Measurements from ENCODE around the gene ACBD7. TPM values are rescaled to one million over a fixed set of nuclear protein-coding genes. Genes with fewer than 3 reads are reported as not detected.

The ACBD7 gene
- total RNA-seq, 2 experiments from 2014 or later, result 0.19 to 0.47 TPM

- DNase-seq (no peak), ATAC-seq (ENCODE audit: poor library complexity) (no peak)
- Histone ChIP-seq H3K4me1 (ENCODE audit: insufficient read depth, low read length) (no peaks in the 10 kb centered on the region), H3K4me3 (ENCODE audit: low read length) (no peak overlapping the region), H3K9me3 (ENCODE audit: control insufficient read depth in 1 of 2, insufficient read depth in 1 of 2, low read length in 2 of 2) (no peaks in the 10 kb centered on the region), H3K27me3 (ENCODE audit: control insufficient read depth in 1 of 2, insufficient read depth in 2 of 2, low read length in 2 of 2) (no peaks in the 10 kb centered on the region), H3K27ac (ENCODE audit: low read depth in 1 of 2, low read length in 2 of 2) (no peak overlapping the region), H3K36me3 (ENCODE audit: insufficient read depth, low read length) (no peaks in the 10 kb centered on the region)
- Mint-ChIP-seq H3K4me1 (ENCODE audit: low read depth) (no peaks in the 10 kb centered on the region), H3K27me3 (no peaks in the 10 kb centered on the region), H3K9me3 (no peaks in the 10 kb centered on the region), H3K36me3 (ENCODE audit: low read depth) (no peaks in the 10 kb centered on the region), H3K4me3 (no peak overlapping the region), H3K27ac (no peak overlapping the region)
- no peak for TF ChIP-seq CTCF (IDR thresholded peaks at IDR 0.05)
- CTCF ChIA-PET, result no interaction called here
- POLR2A ChIA-PET, result no interaction called here
- intact Hi-C loops (cut with DNase I, micrococcal nuclease), result no loop called here
Measured at GRCh38 chr10:15037691-15038090, 50.9 kb downstream of the ACBD7 start.

GRCh38 chr10:15035385-15036301 is 52.9 kb downstream of the ACBD7 start:
- H3K36me3 Mint-ChIP-seq (ENCODE audit: low read depth), result no peaks in the 10 kb centered on the region
- no peak overlapping the region for H3K27ac Mint-ChIP-seq
- ATAC-seq (ENCODE audit: poor library complexity) (no peak), DNase-seq (peak in 3 of 14 experiments; percentile 8 to 59 (median 54))
- Histone ChIP-seq H3K4me1 (ENCODE audit: insufficient read depth, low read length) (no peaks in the 10 kb centered on the region), H3K9me3 (ENCODE audit: control insufficient read depth in 1 of 2, insufficient read depth in 1 of 2, low read length in 2 of 2) (no peaks in the 10 kb centered on the region), H3K36me3 (ENCODE audit: insufficient read depth, low read length) (no peaks in the 10 kb centered on the region), H3K27ac (ENCODE audit: low read depth in 1 of 2, low read length in 2 of 2) (no peak overlapping the region), H3K4me3 (ENCODE audit: low read length) (no peak overlapping the region), H3K27me3 (ENCODE audit: control insufficient read depth in 1 of 2, insufficient read depth in 2 of 2, low read length in 2 of 2) (no peaks in the 10 kb centered on the region)
- ChIA-PET CTCF (no interaction called here), POLR2A (no interaction called here)
- H3K9me3 Mint-ChIP-seq, result no peaks in the 10 kb centered on the region
- no peak overlapping the region for H3K4me3 Mint-ChIP-seq
- no peaks in the 10 kb centered on the region for H3K4me1 Mint-ChIP-seq (ENCODE audit: low read depth)
- no peaks in the 10 kb centered on the region for H3K27me3 Mint-ChIP-seq
- no peak for TF ChIP-seq CTCF (IDR thresholded peaks at IDR 0.05)
- intact Hi-C loops (cut with DNase I, micrococcal nuclease), result no loop called here

- H3K4me3 ChIP-seq (ENCODE audit: low read length), result no peak overlapping the region
- H3K27me3 Mint-ChIP-seq, result no peaks in the 10 kb centered on the region
- TF ChIP-seq CTCF (IDR thresholded peaks at IDR 0.05), result no peak
- H3K4me1 Mint-ChIP-seq (ENCODE audit: low read depth), result peaks cover 7% of the 10 kb centered on the region
- POLR2A ChIA-PET, result no interaction called here
- ATAC-seq (ENCODE audit: poor library complexity) (no peak), DNase-seq (no peak)
- H3K36me3 ChIP-seq (ENCODE audit: insufficient read depth, low read length), result no peaks in the 10 kb centered on the region
- no peaks in the 10 kb centered on the region for H3K9me3 ChIP-seq (ENCODE audit: control insufficient read depth in 1 of 2, insufficient read depth in 1 of 2, low read length in 2 of 2)
- CTCF ChIA-PET, result no interaction called here
- H3K4me3 Mint-ChIP-seq, result no peak overlapping the region
- no peaks in the 10 kb centered on the region for H3K4me1 ChIP-seq (ENCODE audit: insufficient read depth, low read length)
- no peak overlapping the region for H3K27ac ChIP-seq (ENCODE audit: low read depth in 1 of 2, low read length in 2 of 2)
- no peak overlapping the region for H3K27ac Mint-ChIP-seq
- no peaks in the 10 kb centered on the region for H3K27me3 ChIP-seq (ENCODE audit: control insufficient read depth in 1 of 2, insufficient read depth in 2 of 2, low read length in 2 of 2)
- no peaks in the 10 kb centered on the region for H3K9me3 Mint-ChIP-seq
- intact Hi-C loops (cut with DNase I, micrococcal nuclease), result no loop called here
- H3K36me3 Mint-ChIP-seq (ENCODE audit: low read depth), result no peaks in the 10 kb centered on the region
Measured at GRCh38 chr10:15027741-15028140, 60.8 kb downstream of the ACBD7 start.

Other genes starting within 250 kb of the ACBD7 start
- gene SUV39H2, start 209.9 kb downstream of the ACBD7 start, total RNA-seq, result 1 to 10 TPM; 3.4 to 3.5 TPM
- 10 to 100 TPM; 11.0 to 15.4 TPM for gene DCLRE1C, start 134.7 kb downstream of the ACBD7 start, total RNA-seq
- gene MEIG1, start 129.4 kb downstream of the ACBD7 start, total RNA-seq, result not detected
- under 1 TPM; 0.22 to 0.34 TPM for gene OLAH, start 44.8 kb downstream of the ACBD7 start, total RNA-seq
- 10 to 100 TPM; 12.9 to 14.9 TPM for gene RPP38, start 8.6 kb upstream of the ACBD7 start, total RNA-seq
- gene NMT2, start 79.9 kb upstream of the ACBD7 start, total RNA-seq, result 10 to 100 TPM; 23.4 to 28.1 TPM